GM23248 (cell line): ENCODE measurements around the gene SCNN1A. TPM values are rescaled to one million over a fixed set of nuclear protein-coding genes. Genes with fewer than 3 reads are reported as not detected.

ENCODE experiments used
- DNase-seq: peaks from one replicate; pipeline ENCODE4 v3.0.0-alpha.2; 2015
- H2AFZ ChIP-seq: fragments of 200-600 bp; sonication (generic); 2 replicates; pipeline ENCODE4 v1.6.1; 2016; ENCODE audit warnings: antibody characterized with exemption
- H3F3A ChIP-seq: fragments of 200-600 bp; sonication (generic); 2 replicates; pipeline ENCODE4 v1.6.1; 2016; ENCODE audit warnings: mild to moderate bottlenecking, antibody characterized with exemption, mixed run types; ENCODE audit not compliant: insufficient read depth
- H3K27ac ChIP-seq: fragments of 200-600 bp; sonication (generic); 2 replicates; pipeline ENCODE4 v1.5.1; 2016; ENCODE audit warnings: mild to moderate bottlenecking
- H3K27me3 ChIP-seq: fragments of 200-600 bp; sonication (generic); replicated peaks from 2 replicates; pipeline ENCODE4 v1.6.1; 2016; ENCODE audit warnings: mild to moderate bottlenecking; ENCODE audit not compliant: insufficient read depth
- H3K36me3 ChIP-seq: fragments of 200-600 bp; sonication (generic); 2 replicates; pipeline ENCODE4 v1.6.1; 2016; ENCODE audit warnings: low read depth, mild to moderate bottlenecking
- H3K4me1 ChIP-seq: fragments of 200-600 bp; sonication (generic); 2 replicates; pipeline ENCODE4 v1.6.1; 2016; ENCODE audit warnings: mild to moderate bottlenecking; ENCODE audit not compliant: insufficient read depth
- H3K4me2 ChIP-seq: fragments of 200-600 bp; sonication (generic); one replicate; pipeline ENCODE4 v1.6.1; 2016; ENCODE audit warnings: mild to moderate bottlenecking; ENCODE audit not compliant: unreplicated experiment
- H3K4me3 ChIP-seq: fragments of 200-600 bp; sonication (generic); 2 replicates; pipeline ENCODE4 v1.5.1; 2016; ENCODE audit warnings: mild to moderate bottlenecking
- H3K79me2 ChIP-seq: fragments of 200-600 bp; sonication (generic); 2 replicates; pipeline ENCODE4 v1.6.1; 2016; ENCODE audit warnings: mild to moderate bottlenecking; ENCODE audit not compliant: insufficient read depth
- H3K9ac ChIP-seq: fragments of 200-600 bp; sonication (generic); 2 replicates; pipeline ENCODE4 v1.6.1; 2016; ENCODE audit warnings: mild to moderate bottlenecking
- H3K9me2 ChIP-seq: fragments of 200-600 bp; sonication (generic); 2 replicates; pipeline ENCODE4 v1.6.1; 2016; ENCODE audit warnings: mixed run types, mild to moderate bottlenecking, moderate library complexity; ENCODE audit not compliant: insufficient read depth
- H3K9me3 ChIP-seq: fragments of 200-600 bp; sonication (generic); one replicate; pipeline ENCODE4 v1.6.1; 2017; ENCODE audit warnings: low read depth
- H4K20me1 ChIP-seq: fragments of 200-600 bp; sonication (generic); 2 replicates; pipeline ENCODE4 v1.6.0; 2016; ENCODE audit not compliant: insufficient read depth
- EZH2 ChIP-seq: fragments of 200-600 bp; sonication (generic); IDR thresholded peaks from 2 replicates; pipeline ENCODE4 v1.6.1; 2018; ENCODE audit warnings: antibody characterized with exemption, mild to moderate bottlenecking; ENCODE audit not compliant: insufficient read depth, poor library complexity, severe bottlenecking
- EZH2phosphoT487 ChIP-seq: fragments of 200-600 bp; sonication (generic); IDR thresholded peaks from 2 replicates; pipeline ENCODE4 v1.6.1; 2018; ENCODE audit warnings: antibody characterized with exemption, moderate library complexity, mild to moderate bottlenecking, low read depth; ENCODE audit not compliant: insufficient read depth
- WGBS, 2 experiments: methylation state at CpG; one replicate each; pipeline ENCODE4 v1.1.6; 2015 to 2017; ENCODE audit warnings: low lambda C conversion rate in 2 of 2, low coverage in 1 of 2; ENCODE audit errors: missing lambda C conversion rate in 2 of 2; 5-methylcytosine and 5-hydroxymethylcytosine counted together
- in situ Hi-C: fragments of 300-500 bp; cut with MboI; formaldehyde crosslinking; loops from 2 replicates; pipeline ENCODE4 v1.15.0; 2020
- polyA plus RNA-seq: library from polyadenylated mRNA; unstranded; fragments of >200 nt; fragmentation: Nextera tagmentation; extraction: Ambion mirVana; gene quantifications from 2 replicates; pipeline ENCODE4 v1.2.1, GENCODE V29; 2016
- total RNA-seq: library from RNA; depleted of rRNA; stranded (reverse); fragments of >200 nt; shearing (Covaris generic); gene quantifications from 2 replicates; pipeline ENCODE4 v1.2.3, GENCODE V29; 2014

SCNN1A gene
- total and polyA plus RNA-seq, 2 experiments from 2014 or later, result 0.59 to 0.76 TPM

GRCh38 chr12:6355491-6356373 is 19.6 kb downstream of the SCNN1A start:
- TF ChIP-seq EZH2phosphoT487, result no peak
- TF ChIP-seq EZH2, result no peak
- 73% methylated on average over 8 of the region's 8 CpGs for WGBS, 2 experiments
- Histone ChIP-seq H3K9me3 (no peaks in the 10 kb centered on the region), H4K20me1 (no peaks in the 10 kb centered on the region), H3K4me3 (no peak overlapping the region), H2AFZ (no peak overlapping the region), H3K27ac (no peak overlapping the region), H3F3A (no peaks in the 10 kb centered on the region), H3K4me1 (no peaks in the 10 kb centered on the region), H3K9ac (no peak overlapping the region), H3K27me3 (no peaks in the 10 kb centered on the region), H3K4me2 (no peak overlapping the region), H3K9me2 (no peaks in the 10 kb centered on the region), H3K79me2 (no peaks in the 10 kb centered on the region), H3K36me3 (no peaks in the 10 kb centered on the region)
- in situ Hi-C loops, result no loop called here
- no peak for DNase-seq

- in situ Hi-C loops, result no loop called here
- Histone ChIP-seq H3K27ac (no peak overlapping the region), H3K36me3 (no peaks in the 10 kb centered on the region), H4K20me1 (no peaks in the 10 kb centered on the region), H3K4me2 (no peak overlapping the region), H3K27me3 (no peaks in the 10 kb centered on the region), H3K79me2 (no peaks in the 10 kb centered on the region), H3F3A (no peaks in the 10 kb centered on the region), H3K9me3 (no peaks in the 10 kb centered on the region), H3K9me2 (no peaks in the 10 kb centered on the region), H3K9ac (no peak overlapping the region), H2AFZ (no peak overlapping the region), H3K4me1 (no peaks in the 10 kb centered on the region), H3K4me3 (no peak overlapping the region)
- WGBS, 2 experiments, result 75 to 82% methylated on average over 10 of the region's 10 CpGs
- DNase-seq, result no peak
- TF ChIP-seq EZH2phosphoT487 (no peak), EZH2 (no peak)
These were observed 20.6 kb downstream of the SCNN1A start for GRCh38 chr12:6354495-6355393.

- H3F3A ChIP-seq, result no peaks in the 10 kb centered on the region
- H3K4me1 ChIP-seq, result no peaks in the 10 kb centered on the region
- no peak overlapping the region for H3K27ac ChIP-seq
- no peaks in the 10 kb centered on the region for H3K27me3 ChIP-seq
- TF ChIP-seq EZH2 (no peak), EZH2phosphoT487 (no peak)
- DNase-seq, result no peak
- no peak overlapping the region for H2AFZ ChIP-seq
- H3K9me3 ChIP-seq, result no peaks in the 10 kb centered on the region
- H3K4me2 ChIP-seq, result no peak overlapping the region
- no peak overlapping the region for H3K4me3 ChIP-seq
- no peaks in the 10 kb centered on the region for H3K9me2 ChIP-seq
- no peak overlapping the region for H3K9ac ChIP-seq
- H3K36me3 ChIP-seq, result no peaks in the 10 kb centered on the region
- H3K79me2 ChIP-seq, result no peaks in the 10 kb centered on the region
- in situ Hi-C loops, result no loop called here
- no peaks in the 10 kb centered on the region for H4K20me1 ChIP-seq
- 75 to 82% methylated on average over 9 of the region's 9 CpGs for WGBS, 2 experiments
These were observed 22.9 kb downstream of the SCNN1A start for GRCh38 chr12:6352193-6353173.
